DLD1 (cell line): ENCODE results near the gene TICAM1.
"Not testable (repeated sequence)": the region's sequence is repeated elsewhere in the genome, so short reads cannot be mapped to it uniquely, and the experiment has no call there.

Experiments used
- in situ Hi-C: cut with HindIII; loops from 2 replicates; pipeline ENCODE4 v1.10.0; 2017; ENCODE audit warnings: low sequenced_read_pairs

TICAM1 gene

DNA sequence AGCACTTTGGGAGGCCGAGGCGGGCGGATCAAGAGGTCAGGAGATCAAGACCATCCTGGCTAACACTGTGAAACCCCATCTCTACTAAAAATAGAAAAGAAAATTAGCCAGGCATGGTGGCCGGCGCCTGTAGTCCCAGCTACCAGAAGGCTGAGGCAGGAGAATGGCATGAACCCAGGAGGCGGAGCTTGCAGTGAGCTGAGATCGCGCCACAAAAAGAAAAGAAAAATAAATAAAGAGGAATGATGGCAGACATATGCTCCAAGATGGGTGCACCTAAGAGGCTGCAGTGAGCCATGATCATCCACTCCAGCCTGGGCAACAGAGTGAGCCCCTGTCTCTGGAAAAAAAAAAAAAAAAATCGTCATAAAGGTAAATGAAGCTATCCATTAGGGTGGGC lies 14.5 kb upstream of the TICAM1 start:
- in situ Hi-C loops = not testable (repeated sequence)

DNA sequence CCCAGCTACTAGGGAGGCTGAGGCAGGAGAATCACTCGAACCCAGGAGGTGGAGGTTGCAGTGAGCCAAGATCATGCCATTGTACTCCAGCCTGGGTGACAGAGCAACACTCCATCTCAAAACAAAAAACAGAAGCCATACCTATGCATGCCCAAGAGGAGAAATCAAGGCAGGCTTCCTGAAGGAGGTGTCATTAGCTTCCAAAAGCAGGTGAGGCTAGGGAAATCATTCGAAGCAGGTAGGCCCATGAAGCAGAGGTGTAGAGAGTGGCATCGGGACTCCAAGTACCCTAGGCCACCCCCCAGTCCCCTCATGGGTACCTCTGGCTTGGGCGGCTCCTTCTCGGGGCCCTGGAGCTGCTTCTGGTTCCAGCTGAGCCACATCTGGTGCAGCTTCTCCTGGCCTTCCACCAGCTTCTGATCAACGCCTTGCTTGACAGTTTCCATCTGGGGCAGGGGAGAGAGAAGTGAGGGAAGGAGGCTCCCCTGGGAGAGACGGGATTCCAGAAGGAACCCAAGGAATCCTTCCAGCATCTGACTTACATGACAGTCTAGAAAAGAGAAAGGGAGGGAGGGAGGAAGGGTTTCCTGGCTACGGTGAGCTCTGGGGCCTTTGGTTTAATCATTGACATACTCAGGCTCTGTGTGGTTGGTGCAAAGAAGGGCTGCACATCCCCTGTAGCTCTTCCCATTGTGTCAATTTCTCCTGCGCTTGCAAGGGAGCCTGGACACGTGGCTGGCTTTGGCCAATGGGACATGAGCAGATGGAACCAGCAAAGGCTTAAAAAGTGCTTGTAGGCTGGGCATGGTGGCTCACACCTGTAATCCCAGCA lies 13.1 kb upstream of the TICAM1 start:
- in situ Hi-C loops = no loop called here

DNA sequence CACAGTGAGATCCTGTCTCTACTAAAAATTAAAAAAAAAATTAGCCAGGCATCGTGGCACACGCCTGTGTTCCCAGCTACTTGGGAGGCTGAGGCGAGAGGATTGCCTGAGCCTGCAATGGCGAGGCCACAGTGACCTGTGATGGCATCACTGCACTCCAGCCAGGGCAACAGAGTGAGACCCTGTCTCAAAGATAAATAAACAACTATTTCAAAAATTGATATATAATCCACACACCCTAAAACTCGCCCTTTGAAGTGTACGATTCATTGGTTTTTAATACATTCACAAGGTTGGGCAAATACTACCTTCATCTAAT lies 12.1 kb upstream of the TICAM1 start:
- in situ Hi-C loops = no loop called here

GRCh38 chr19:4839192-4839591 lies 7.7 kb upstream of the TICAM1 start:
- in situ Hi-C loops = no loop called here

DNA sequence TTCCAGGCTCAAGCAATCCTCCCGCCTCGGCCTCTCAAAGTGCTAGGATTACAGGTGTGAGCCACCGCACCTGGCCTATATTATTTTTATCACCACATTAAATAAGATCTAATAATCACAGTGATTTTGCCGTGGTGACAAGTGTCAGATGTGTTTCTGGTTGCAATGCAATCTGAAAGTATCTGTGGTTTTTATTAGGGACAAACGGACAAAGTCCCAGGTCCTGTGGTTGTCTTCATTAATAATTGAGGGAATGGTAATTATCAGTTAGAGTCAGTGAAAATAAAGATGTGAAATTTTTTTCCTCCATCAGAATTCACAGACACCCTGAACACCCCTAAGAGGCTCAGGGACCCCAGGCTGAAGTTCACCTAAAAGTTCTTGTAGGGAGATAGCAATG lies 1.3 kb upstream of the TICAM1 start:
- in situ Hi-C loops = no loop called here

DNA sequence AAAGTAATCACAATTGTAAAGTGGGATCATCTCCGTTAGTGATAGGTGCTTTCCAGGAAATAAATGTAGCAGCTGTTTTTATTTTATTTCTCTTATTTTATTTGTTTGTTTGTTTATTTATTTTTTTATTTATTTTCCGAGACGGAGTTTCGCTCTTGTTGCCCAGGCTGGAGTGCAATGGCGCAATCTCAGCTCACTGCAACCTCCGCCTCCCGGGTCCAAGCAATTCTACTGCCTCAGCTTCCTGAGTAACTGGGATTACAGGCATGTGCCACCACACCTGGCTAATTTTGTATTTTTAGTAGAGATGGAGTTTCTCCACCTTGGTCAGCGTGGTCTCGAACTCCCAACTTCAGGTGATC lies 448 bp upstream of the TICAM1 start:
- in situ Hi-C loops = not testable (repeated sequence)

DNA sequence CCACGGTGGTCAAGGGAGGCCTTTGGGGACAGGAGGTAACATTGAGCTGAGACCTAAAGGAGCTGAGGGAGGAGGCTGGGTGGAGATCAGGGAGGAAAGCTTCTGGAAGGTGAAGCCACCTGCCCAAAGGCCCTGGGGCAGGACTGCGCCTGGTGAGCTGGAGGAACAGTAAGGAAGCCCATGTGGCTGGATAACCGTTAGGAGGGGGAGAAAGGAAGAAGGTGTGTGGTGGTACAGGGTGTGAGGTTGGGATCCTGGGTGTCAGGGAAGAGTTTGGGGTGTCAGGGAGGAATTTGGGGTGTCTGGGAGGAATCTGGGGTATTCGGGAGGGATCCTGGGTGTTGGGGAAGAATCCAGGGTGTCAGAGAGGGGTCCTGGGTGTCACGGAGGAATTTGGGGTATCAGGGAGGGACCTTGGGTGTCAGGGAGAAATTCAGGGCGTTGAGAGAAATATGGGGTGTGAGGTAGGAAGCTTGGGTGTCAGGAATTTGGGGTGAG lies 695 bp downstream of the TICAM1 start:
- in situ Hi-C loops = no loop called here

DNA sequence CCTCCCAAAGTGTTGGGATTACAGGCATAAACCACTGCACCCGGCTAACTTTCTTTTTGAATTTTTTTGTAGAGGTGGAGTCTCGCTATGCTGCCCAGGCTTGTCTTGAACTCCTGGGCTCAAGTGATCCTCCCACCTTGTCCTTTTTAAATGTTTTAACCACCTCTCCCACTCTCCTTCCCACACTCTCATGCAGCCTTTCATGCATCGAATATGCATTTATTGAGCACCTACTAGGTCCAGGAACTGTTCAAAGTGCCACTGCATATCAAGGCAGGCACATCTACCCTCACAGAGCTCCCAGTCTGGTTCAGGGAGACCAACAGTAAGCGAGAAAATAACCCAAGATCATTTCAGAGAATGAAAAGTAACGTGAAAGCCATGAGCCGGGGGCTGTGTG lies 1.2 kb downstream of the TICAM1 start:
- in situ Hi-C loops = no loop called here

DNA sequence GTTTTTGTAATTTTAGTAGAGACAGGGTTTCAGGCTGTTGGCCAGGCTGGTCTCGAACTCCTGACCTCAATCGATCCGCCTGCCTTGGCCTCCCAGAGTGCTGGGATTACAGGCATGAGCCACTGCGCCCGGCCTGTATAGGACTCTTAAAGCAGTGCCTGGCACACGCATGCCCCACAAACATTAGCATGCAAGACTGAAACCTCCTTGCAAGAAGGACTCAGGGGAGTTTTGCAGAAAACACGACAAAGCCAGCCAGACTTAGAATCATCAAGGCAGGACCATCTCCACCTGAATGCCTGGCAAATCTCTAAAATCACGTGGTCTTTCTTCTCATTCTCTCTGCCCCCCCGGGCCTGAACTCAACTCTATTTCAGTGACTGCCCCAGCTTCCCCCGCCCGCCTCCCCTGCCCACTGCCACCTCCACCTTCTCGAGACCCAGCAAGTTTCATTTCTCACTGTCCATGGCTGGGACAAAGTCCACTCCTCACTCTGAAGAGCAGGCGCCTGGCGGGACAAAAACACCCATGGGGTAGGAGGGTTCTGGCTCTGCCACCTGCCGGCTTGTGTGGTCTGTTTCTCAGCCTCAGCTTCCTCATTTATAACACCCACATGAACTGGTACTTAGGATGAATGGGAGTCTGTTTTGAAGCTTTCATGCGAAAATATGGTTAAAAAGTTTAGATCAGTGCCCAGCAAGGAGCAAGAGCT lies 2.4 kb downstream of the TICAM1 start:
- in situ Hi-C loops = no loop called here

GRCh38 chr19:4823577-4823976 lies 7.9 kb downstream of the TICAM1 start:
- in situ Hi-C loops = no loop called here

DNA sequence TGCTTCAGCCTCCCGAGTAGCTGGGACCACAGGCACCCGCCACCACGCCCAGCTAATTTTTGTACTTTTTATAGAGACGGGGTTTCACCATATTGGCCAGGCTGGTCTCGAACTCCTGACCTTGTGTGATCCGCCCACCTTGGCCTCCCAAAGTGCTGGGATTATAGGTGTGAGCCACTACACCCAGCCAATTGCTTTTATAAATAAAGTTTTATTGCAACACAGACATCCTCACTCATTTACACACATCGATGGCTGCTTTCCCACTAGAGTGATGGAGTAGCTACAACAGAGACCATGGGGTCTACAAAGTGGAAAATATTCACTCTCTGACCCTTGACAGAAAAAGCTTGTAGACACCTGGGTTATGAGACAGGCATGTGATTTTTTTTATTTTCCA lies 9.2 kb downstream of the TICAM1 start:
- in situ Hi-C loops = not testable (repeated sequence)

DNA sequence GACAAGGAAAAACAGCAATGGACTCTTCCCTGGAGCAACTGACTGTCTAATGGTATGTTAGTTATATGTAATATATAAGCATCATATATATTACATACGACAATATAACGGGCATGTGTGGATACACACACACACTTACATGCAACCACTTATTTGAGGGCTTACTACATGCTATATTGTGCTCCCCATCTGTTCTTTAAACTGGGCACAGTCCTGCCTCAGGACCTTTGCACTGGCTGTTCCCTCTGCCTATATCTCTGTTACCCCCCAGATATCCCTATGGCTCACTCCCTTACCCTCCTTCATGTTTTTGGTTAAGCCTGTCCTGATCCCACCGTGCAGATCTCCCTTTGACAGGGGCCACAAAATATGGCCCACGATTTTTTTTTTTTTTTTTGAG lies 10.2 kb downstream of the TICAM1 start:
- in situ Hi-C loops = no loop called here

- in situ Hi-C loops = no loop called here
Measured at GRCh38 chr19:4817467-4818277, 13.8 kb downstream of the TICAM1 start.

DNA sequence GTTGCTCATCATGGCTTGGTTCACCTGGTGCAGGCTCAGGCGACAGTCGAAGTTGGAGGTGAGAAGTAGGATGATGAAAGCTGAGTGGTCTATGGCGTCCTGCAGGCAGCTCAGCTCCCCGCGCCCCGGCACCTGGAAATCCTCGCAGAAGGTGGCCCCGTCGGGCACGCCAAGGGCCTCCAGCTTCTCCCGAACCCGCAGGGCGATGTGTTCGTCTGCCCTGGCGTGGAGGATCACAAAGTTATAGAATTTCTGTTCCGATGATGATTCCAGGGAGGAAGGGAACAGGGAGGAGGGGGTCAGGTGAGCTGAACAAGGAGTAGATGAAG lies 14.6 kb downstream of the TICAM1 start:
- in situ Hi-C loops = no loop called here

DNA sequence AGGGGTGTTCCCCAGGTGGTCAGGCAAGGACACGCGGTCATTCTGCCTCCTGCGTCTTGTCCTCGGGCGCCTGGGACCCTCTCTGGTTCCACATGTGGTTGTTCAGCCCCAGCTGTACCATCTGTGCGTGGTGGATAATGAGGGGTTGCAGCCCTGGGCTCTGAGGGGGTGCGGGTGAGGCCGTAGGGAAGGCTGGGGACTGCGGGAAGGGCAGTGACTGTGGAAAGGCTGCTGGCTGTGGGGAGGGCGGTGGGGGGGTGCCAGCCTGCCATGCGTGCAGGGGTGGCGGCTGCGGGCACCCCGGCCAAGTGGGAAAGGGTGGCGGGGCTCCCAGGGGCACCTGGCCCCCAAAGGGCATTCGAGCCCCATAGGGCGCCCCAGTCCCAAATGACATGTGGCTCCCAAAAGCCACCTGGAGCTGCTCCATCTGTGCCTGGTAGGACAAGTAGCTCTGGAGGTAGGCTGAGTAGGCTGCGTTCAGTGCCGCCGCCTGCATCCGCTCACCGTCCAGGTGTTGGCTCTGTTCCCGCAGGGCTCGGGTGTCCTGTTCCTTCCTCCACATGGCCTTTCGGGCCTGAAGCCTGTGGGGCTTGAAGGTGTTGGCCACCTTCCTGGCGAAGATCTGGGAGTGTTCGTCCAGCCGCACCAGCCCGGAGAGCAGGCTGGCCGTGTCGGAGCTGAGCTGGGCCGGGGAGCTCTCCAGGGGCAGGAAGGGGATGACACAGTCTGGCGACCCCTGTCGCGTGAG lies 15.1 kb downstream of the TICAM1 start:
- in situ Hi-C loops = no loop called here

DNA sequence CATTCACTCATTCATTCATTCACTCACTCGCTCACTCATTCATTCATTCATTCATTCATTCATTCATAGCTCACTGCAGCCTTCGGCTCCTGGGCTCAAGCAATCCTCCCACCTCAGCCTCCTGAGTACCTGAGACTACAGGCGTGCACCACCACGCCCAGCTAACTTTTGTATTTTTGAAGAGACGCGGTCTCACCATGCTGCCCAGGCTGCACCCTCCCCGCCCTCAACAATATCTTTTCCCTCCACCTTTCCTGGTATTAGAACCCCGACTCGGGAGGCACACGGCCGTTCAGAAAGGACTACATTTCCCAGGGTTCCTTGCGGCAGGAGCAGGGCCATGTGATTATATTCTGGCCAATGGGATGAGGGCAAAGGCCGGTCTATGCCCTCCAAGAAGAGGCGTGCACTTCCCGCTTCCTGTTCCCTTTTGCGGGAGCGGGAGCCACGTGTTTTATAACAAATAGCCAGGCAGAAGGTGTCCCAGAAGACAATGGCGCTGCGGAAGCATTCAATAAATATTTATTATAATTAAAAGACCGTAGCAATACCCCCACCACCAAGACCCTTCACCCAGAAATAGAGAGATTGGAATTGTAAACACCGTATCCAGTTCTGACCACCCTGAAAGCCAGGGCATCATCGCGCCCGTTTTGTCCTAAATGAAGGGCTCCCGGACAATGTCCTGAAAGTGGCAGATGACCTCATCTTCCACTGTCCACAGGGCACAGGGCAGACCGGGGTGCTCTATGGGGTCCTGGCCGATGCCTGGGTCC lies 15.9 kb downstream of the TICAM1 start:
- in situ Hi-C loops = no loop called here

DNA sequence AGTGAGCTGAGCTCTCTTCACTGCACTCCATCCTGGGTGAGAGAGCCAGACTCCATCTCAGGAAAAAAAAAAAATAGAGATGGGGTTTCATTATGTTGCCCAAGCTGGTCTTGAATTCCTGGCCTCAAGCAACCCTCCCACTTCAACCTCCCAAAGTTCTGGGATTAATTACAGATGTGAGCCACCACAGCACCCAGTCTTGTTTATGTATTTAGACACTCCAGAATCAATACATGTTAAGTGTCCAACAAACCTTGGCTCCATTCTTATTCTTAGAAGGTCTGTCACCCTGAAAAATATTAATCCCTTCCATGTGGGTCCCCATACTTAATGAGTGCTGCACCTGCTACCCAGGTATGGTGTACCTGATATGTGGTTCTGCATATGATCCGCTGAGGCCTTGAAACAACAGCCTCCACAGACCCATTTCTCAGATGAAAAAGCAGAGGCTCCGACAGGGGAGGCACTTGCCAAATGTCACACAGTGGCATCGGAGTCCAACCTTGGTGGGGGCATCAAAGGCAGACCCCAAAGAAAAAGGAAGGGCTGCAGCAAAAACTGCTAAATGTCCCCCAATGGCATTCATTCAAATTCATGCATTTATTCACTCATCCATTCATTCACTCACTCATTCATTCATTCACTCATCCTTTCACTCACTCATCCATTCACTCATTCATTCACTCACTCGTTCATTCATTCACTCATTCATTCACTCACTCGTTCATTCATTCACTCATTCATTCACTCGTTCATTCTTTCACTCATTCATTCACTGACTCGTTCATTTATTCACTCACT lies 16.7 kb downstream of the TICAM1 start:
- in situ Hi-C loops = no loop called here

GRCh38 chr19:4811328-4812131 lies 20.0 kb downstream of the TICAM1 start:
- in situ Hi-C loops = no loop called here

- in situ Hi-C loops = no loop called here
Measured at GRCh38 chr19:4807188-4807587, 24.3 kb downstream of the TICAM1 start.
